ENCODE data around the gene CTAG1A. TPM values are rescaled to one million over a fixed set of nuclear protein-coding genes. Genes with fewer than 3 reads are reported as not detected.
"Not testable (repeated sequence)": the region's sequence is repeated elsewhere in the genome, so short reads cannot be mapped to it uniquely, and the experiment has no call there.

The CTAG1A gene
- total RNA-seq, 1 donor from 2014 or later: not detected

DNA sequence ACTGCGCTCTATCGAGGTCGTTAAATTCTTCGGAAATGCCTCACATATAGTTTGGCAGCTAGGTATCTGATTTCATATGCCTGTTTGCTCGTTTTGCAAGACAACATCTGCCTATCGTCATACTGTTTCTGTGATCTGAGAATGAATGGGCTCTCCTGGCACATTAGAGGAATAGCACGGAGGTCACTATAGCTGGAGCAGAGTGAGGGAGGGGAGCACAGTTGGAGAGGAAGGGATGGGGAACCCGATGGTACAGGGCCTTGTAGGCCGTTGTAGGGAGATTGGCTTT lies 37.0 kb upstream of the CTAG1A start:
- intact Hi-C loops (cut with micrococcal nuclease): no loop called here
- peaks cover 20% of the 10 kb centered on the region for H3K4me1 Mint-ChIP-seq (ENCODE audit: low read depth)
- no peaks in the 10 kb centered on the region for H3K9me3 Mint-ChIP-seq
- no peaks in the 10 kb centered on the region for H3K27me3 Mint-ChIP-seq (ENCODE audit: low read depth)
- H3K27ac Mint-ChIP-seq: peak overlapping the region; percentile 95
- no peak for DNase-seq (ENCODE audit: low spot score)
- peaks cover 42% of the 10 kb centered on the region for H3K36me3 Mint-ChIP-seq (ENCODE audit: low read depth)
- H3K4me3 Mint-ChIP-seq (ENCODE audit: low read depth): peak overlapping the region; percentile 94

DNA sequence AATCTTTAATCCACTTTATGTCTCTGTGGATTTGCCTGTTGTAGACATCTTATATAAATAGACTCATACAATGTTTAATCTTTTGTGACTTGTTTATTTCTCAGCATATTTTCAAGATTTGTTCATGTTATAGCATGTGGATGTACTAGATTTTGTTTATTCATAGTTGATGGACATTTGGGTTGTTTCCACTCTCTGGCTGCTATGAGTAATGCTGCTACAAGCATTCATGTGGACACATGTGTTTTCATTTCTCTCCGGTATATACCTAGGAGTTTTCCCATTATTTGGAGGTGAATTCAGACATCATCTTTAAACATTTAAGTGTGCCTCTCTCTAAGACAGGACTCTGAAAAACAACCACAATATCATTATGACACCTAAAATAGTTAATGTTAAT lies 35.2 kb upstream of the CTAG1A start:
- Mint-ChIP-seq H3K4me1 (ENCODE audit: low read depth) (peaks cover 21% of the 10 kb centered on the region), H3K27me3 (ENCODE audit: low read depth) (no peaks in the 10 kb centered on the region), H3K9me3 (no peaks in the 10 kb centered on the region), H3K4me3 (ENCODE audit: low read depth) (peak overlapping the region; percentile 42), H3K27ac (no peak overlapping the region), H3K36me3 (ENCODE audit: low read depth) (peaks cover 46% of the 10 kb centered on the region)
- no peak for DNase-seq (ENCODE audit: low spot score)
- intact Hi-C loops (cut with micrococcal nuclease): no loop called here

DNA sequence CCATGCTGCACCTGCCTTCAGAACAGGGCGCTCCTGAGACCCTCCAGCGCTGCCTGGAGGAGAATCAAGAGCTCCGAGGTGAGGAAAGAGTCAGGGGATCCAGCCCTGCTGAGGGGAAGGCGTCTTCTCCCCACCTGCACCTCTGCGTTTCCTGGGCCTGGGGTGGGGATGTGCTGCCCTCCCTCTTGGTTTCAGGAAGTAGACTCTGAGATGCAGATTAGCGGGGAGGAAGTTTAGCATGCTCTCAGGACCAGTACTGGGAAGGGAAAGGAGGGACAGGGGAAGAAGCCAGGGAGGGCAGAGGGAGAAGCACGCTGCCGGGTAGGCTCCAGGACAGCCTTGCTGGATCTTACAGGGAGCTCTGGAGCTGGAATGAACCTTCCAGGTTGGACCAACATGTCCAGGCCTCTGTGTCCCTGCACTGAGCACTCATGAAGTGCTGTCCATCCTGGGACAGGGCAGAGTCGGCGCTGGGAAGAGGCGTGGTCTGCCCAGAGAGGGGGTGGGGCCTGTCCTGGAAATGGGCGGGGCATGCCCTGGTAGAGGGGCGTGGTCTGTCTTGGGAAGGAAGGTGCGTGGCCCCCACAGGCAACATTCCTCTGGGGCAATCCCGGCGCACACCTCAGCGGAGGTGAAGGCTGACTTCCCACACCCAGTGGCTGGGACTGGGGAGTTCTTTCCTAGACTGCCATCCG lies 32.7 kb upstream of the CTAG1A start:
- H3K4me1 Mint-ChIP-seq (ENCODE audit: low read depth): peaks cover 17% of the 10 kb centered on the region
- H3K9me3 Mint-ChIP-seq; H3K4me3 Mint-ChIP-seq (ENCODE audit: low read depth); DNase-seq (ENCODE audit: low spot score); H3K27ac Mint-ChIP-seq; H3K27me3 Mint-ChIP-seq (ENCODE audit: low read depth); intact Hi-C loops (cut with micrococcal nuclease): not testable (repeated sequence)
- H3K36me3 Mint-ChIP-seq (ENCODE audit: low read depth): peaks cover 41% of the 10 kb centered on the region

DNA sequence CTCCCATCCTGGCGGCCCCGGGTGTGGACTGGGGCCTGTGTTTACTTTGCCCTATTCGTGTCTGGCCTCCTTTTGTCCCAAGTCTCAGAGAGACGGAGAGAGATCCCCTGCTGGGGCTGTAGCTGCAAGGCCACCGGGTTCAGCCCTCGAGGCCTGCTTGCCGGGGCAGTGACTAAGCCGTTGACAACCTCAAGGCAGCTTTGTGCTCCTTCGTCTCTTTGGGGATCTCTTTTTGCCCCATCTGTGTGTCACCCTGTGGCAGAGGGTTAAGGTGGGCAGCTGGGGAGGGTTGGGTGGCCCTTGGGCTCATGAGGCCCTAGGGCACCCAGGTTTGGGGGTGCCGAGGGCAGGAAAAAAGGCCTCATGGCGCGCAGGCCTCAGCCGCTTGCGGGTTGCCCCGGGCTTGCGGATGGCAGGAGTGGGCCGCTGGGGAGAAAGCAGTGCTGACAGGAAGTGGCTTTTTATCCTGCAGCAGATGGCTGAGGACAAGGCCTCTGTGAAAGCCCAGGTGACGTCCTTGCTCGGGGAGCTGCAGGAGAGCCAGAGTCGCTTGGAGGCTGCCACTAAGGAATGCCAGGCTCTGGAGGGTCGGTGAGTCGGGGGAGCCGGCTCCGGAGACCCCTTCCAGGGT lies 26.8 kb upstream of the CTAG1A start:
- H3K27me3 Mint-ChIP-seq (ENCODE audit: low read depth); H3K27ac Mint-ChIP-seq; intact Hi-C loops (cut with micrococcal nuclease): not testable (repeated sequence)

DNA sequence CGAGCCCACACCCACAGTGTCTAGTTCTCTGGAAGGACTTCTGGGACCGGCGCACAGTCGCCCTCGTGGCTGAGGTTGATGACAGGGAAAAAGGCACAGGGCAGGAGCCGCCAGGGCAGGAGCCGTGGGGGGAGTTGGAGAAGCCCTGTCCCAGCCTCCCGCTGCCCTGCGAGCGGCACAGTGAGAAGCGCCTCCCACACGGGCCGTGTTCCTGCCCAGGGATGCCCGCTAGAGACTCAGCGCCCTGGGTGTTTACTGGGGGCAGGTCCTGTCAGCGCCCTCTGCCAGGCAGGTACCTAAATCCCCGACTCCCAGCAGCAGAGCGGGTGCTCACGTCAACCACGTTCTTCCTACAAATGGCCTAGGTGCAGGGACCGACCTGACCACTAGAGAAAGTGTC lies 26.0 kb upstream of the CTAG1A start:
- intact Hi-C loops (cut with micrococcal nuclease); H3K9me3 Mint-ChIP-seq: not testable (repeated sequence)

More for the DNA sequence above, 26.8 kb upstream of the CTAG1A start:
- not testable (repeated sequence) for DNase-seq (ENCODE audit: low spot score); H3K4me1 Mint-ChIP-seq (ENCODE audit: low read depth); H3K9me3 Mint-ChIP-seq; H3K4me3 Mint-ChIP-seq (ENCODE audit: low read depth)
- H3K36me3 Mint-ChIP-seq (ENCODE audit: low read depth): peaks cover 10% of the 10 kb centered on the region

DNA sequence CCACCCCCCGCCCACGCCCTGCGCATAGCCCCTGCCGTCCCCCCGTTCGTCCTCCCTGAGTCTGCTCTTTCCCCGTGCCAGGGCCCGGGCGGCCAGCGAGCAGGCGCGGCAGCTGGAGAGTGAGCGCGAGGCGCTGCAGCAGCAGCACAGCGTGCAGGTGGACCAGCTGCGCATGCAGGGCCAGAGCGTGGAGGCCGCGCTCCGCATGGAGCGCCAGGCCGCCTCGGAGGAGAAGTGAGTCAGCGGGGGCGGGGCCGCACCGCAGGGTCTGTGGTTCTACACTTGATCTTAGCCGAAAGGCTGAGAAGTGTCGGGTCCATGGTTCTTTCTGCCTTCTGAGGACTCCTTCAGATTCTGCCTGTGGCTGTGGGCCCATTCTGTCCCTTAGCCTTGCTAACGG lies 24.6 kb upstream of the CTAG1A start:
- H3K27me3 Mint-ChIP-seq (ENCODE audit: low read depth); H3K27ac Mint-ChIP-seq; H3K9me3 Mint-ChIP-seq; H3K4me1 Mint-ChIP-seq (ENCODE audit: low read depth); H3K4me3 Mint-ChIP-seq (ENCODE audit: low read depth); H3K36me3 Mint-ChIP-seq (ENCODE audit: low read depth); DNase-seq (ENCODE audit: low spot score); intact Hi-C loops (cut with micrococcal nuclease): not testable (repeated sequence)

More for the DNA sequence above, 26.0 kb upstream of the CTAG1A start:
- not testable (repeated sequence) for H3K4me3 Mint-ChIP-seq (ENCODE audit: low read depth); H3K27me3 Mint-ChIP-seq (ENCODE audit: low read depth); H3K27ac Mint-ChIP-seq; H3K36me3 Mint-ChIP-seq (ENCODE audit: low read depth); H3K4me1 Mint-ChIP-seq (ENCODE audit: low read depth); DNase-seq (ENCODE audit: low spot score)

DNA sequence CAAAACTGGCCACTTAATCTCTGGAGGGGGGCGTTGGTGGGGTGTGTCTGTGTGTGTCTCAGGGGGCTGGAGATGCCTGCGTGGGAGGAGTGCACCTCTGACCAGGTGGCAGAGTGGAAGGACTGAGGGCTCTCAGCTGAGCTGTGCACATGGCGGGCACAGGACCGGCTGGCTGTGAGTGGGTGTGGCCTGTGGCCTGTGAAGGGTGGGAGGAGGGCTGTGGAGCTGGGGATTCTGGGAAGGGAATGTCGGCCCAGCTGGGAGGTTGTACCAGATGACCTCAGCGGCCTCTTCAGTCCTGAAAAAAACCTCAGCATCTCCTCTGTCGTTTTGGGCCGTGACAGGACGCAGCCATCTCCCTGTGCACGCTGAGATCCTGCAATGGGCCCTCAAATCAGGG lies 22.6 kb upstream of the CTAG1A start:
- H3K27me3 Mint-ChIP-seq (ENCODE audit: low read depth); H3K4me1 Mint-ChIP-seq (ENCODE audit: low read depth); DNase-seq (ENCODE audit: low spot score); H3K4me3 Mint-ChIP-seq (ENCODE audit: low read depth); H3K9me3 Mint-ChIP-seq; intact Hi-C loops (cut with micrococcal nuclease); H3K36me3 Mint-ChIP-seq (ENCODE audit: low read depth); H3K27ac Mint-ChIP-seq: not testable (repeated sequence)

DNA sequence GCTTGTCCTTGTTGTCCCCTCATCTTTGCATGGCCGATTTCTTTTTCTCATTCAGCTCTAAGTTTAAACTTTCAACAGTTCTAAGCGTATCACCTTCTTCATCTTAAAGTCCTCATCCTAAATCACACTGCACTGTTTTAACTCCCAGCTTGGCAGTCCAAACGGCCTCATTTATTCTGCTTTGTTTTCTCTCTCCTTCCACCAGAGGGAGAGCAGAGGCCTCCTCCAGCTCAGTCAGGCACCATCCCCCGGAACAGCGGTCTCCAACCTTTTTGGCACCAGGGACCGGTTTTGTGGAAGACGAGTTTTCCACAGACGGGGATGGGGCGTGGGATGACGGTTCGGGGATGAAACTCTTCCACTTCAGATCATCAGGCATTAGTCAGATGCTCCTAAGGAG lies 14.6 kb upstream of the CTAG1A start:
- H3K9me3 Mint-ChIP-seq; DNase-seq (ENCODE audit: low spot score); intact Hi-C loops (cut with micrococcal nuclease); H3K36me3 Mint-ChIP-seq (ENCODE audit: low read depth); H3K4me1 Mint-ChIP-seq (ENCODE audit: low read depth); H3K4me3 Mint-ChIP-seq (ENCODE audit: low read depth); H3K27ac Mint-ChIP-seq; H3K27me3 Mint-ChIP-seq (ENCODE audit: low read depth): not testable (repeated sequence)

DNA sequence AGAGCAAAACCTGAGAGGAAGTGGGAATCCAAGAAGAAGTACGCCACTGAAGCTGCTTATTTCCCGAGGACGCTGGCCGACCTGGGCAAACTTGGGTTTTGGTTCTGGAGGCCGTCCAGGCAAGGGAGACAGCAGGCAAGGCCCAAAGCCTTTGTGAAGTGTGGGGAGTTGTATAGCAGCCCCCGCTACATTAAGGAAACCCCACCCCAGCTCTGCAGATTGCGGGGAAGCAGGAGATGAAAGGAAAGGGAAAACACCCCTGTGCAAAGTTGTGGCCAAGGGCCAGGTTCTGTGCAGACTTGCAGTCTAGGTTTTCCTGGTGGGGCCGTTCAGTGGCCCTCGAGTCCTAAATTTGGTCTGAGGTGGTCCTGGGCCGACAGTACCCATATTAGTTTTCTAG lies 11.9 kb upstream of the CTAG1A start:
- intact Hi-C loops (cut with micrococcal nuclease); H3K9me3 Mint-ChIP-seq; H3K4me3 Mint-ChIP-seq (ENCODE audit: low read depth); H3K36me3 Mint-ChIP-seq (ENCODE audit: low read depth); H3K27ac Mint-ChIP-seq; H3K4me1 Mint-ChIP-seq (ENCODE audit: low read depth); DNase-seq (ENCODE audit: low spot score); H3K27me3 Mint-ChIP-seq (ENCODE audit: low read depth): not testable (repeated sequence)

DNA sequence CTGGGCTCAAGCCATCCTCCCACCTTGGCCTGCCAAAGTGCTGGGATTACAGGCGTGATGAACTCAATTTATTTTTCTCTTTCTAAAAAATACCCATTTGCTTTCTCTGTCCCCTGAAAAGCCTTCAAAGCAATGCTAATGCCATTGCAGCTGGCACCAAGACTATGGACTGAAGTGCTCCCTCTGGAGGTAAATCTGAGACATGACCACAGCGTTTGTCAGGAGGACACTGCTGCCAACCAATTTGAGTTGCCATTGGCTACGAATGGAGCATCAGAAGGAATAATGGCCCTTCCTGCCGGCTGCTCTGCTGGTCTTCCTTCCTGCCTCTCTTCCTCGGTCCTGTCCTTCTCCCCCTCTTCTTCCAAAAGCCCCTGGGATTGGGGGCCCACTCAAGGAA lies 9.9 kb upstream of the CTAG1A start:
- H3K27me3 Mint-ChIP-seq (ENCODE audit: low read depth); intact Hi-C loops (cut with micrococcal nuclease); H3K27ac Mint-ChIP-seq; H3K36me3 Mint-ChIP-seq (ENCODE audit: low read depth); H3K4me1 Mint-ChIP-seq (ENCODE audit: low read depth); H3K4me3 Mint-ChIP-seq (ENCODE audit: low read depth); H3K9me3 Mint-ChIP-seq; DNase-seq (ENCODE audit: low spot score): not testable (repeated sequence)

DNA sequence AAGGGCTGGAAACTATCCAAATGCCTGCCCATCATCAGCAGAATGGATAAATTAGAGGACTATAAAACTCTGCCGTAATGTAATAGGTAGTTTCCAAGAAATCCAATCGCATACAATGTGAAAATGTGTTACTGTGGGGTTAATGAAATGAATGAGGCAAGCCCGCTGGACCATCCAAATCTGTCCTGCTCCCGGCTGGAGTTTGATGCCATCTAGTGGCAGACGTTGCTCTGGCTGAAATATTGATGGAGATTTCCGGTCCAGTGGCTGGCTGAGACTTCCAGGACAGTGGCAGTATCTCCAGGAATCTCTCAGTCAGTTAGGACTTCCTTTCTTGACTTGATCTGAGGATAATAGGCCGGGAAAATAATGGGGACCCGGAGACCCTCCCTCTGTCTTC lies 1.9 kb upstream of the CTAG1A start:
- intact Hi-C loops (cut with micrococcal nuclease); DNase-seq (ENCODE audit: low spot score); H3K36me3 Mint-ChIP-seq (ENCODE audit: low read depth); H3K27me3 Mint-ChIP-seq (ENCODE audit: low read depth); H3K4me1 Mint-ChIP-seq (ENCODE audit: low read depth); H3K27ac Mint-ChIP-seq; H3K4me3 Mint-ChIP-seq (ENCODE audit: low read depth); H3K9me3 Mint-ChIP-seq: not testable (repeated sequence)

DNA sequence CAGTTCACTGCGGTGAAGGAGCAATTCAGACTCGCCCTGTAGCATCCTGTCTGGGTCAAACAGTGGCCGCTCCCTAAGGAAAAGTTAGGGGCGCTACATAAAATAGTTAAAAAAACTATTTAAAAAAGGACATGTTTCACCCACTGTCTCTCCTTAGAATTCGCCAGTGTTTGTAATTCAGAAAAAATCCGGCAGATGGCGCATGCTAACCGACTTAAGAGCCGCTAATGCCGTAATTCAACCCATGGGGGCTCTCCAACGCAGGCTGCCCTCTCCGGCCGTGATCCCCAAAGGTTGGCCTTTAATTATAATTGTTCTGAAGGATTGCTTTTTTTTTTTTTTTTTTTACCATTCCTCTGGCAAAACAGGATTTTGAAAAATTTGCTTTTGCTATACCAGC lies 5.5 kb downstream of the CTAG1A start:
- H3K27me3 Mint-ChIP-seq (ENCODE audit: low read depth); H3K27ac Mint-ChIP-seq; H3K4me3 Mint-ChIP-seq (ENCODE audit: low read depth); H3K36me3 Mint-ChIP-seq (ENCODE audit: low read depth); H3K9me3 Mint-ChIP-seq; DNase-seq (ENCODE audit: low spot score); intact Hi-C loops (cut with micrococcal nuclease); H3K4me1 Mint-ChIP-seq (ENCODE audit: low read depth): not testable (repeated sequence)

DNA sequence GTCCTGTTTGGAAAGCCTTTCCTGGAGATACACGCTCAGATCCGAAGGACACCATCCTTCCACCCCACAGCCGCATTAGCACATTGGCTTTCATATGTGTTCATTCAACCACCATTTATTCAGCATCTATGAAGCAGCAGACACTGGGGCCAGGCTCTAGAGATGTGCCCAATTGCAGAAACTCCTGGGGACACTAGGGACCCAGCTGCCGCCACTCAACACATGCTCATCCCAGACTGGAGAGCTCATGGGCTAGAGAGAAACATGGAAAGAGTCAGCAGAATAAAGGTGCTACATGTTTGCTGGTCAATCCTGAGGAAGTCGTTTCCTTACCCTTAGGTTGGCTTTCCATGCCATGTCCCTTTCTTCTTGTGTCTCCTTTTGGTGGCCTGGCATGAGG lies 7.6 kb downstream of the CTAG1A start:
- peaks cover 9% of the 10 kb centered on the region for H3K27me3 Mint-ChIP-seq (ENCODE audit: low read depth)
- H3K36me3 Mint-ChIP-seq (ENCODE audit: low read depth): no peaks in the 10 kb centered on the region
- intact Hi-C loops (cut with micrococcal nuclease): no loop called here
- no peaks in the 10 kb centered on the region for H3K9me3 Mint-ChIP-seq
- no peak for DNase-seq (ENCODE audit: low spot score)
- peaks cover 9% of the 10 kb centered on the region for H3K4me1 Mint-ChIP-seq (ENCODE audit: low read depth)
- no peak overlapping the region for H3K4me3 Mint-ChIP-seq (ENCODE audit: low read depth)
- no peak overlapping the region for H3K27ac Mint-ChIP-seq

DNA sequence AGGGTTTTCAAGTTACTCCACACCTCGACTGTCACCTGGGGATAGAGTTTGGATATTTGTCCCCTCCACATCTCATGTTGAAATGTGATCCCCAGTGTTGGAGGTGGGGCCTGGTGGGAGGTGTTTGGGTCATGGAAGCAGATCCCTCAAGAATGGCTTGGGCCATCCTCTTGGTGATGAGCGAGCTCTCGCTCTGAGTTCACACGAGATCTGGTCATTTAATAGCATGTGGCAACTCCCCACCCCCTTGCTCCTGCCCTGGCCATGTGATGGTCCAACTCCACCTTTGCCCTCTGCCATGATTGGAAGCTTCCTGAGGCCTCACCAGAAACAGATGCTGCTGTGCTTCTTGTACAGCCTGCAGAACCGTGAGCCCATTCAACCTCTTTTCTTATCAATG lies 8.3 kb downstream of the CTAG1A start:
- H3K27me3 Mint-ChIP-seq (ENCODE audit: low read depth): peaks cover 14% of the 10 kb centered on the region
- intact Hi-C loops (cut with micrococcal nuclease): no loop called here
- no peak overlapping the region for H3K4me3 Mint-ChIP-seq (ENCODE audit: low read depth)
- peaks cover 9% of the 10 kb centered on the region for H3K4me1 Mint-ChIP-seq (ENCODE audit: low read depth)
- H3K27ac Mint-ChIP-seq: no peak overlapping the region
- no peaks in the 10 kb centered on the region for H3K9me3 Mint-ChIP-seq
- H3K36me3 Mint-ChIP-seq (ENCODE audit: low read depth): no peaks in the 10 kb centered on the region
- no peak for DNase-seq (ENCODE audit: low spot score)

All from activated T-helper 2 cell treated with anti-CD3 and anti-CD28 coated beads, Interferon-gamma antibody, Interleukin-2, Interleukin-4, amounts not matched to agents 10 μg/mL and 5 μg/mL and 100 μg/mL, durations not matched to agents 14 hours and 24 hours and 36 hours (primary cell).